Spinal cord (tissue), 10 donors: ENCODE measurements around the gene DNASE2B. TPM values are rescaled to one million over a fixed set of nuclear protein-coding genes. Genes with fewer than 3 reads are reported as not detected.

Experiments
- DNase-seq, 6 donors: peaks; one replicate each; pipeline versions ENCODE4 v3.0.0 to v3.0.0-alpha.2; 2013 to 2015; ENCODE audit warnings: low spot score in 6 of 6, low read depth in 4 of 6
- H3K27ac ChIP-seq: one replicate; pipeline ENCODE4 v1.5.1; 2013; ENCODE audit warnings: low read depth, low read length, control low read depth
- H3K27me3 ChIP-seq: one replicate; pipeline ENCODE4 v1.6.1; 2013; ENCODE audit warnings: low read length; ENCODE audit not compliant: control insufficient read depth, insufficient read depth
- H3K36me3 ChIP-seq: one replicate; pipeline ENCODE4 v1.6.1; 2013; ENCODE audit warnings: low read length; ENCODE audit not compliant: control insufficient read depth, insufficient read depth
- H3K4me1 ChIP-seq: one replicate; pipeline ENCODE4 v1.6.1; 2013; ENCODE audit warnings: low read length; ENCODE audit not compliant: control insufficient read depth, insufficient read depth
- H3K4me3 ChIP-seq: one replicate; pipeline ENCODE4 v1.5.1; 2013; ENCODE audit warnings: low read depth, low read length, control low read depth
- H3K9me3 ChIP-seq: one replicate; pipeline ENCODE4 v1.6.1; 2013; ENCODE audit warnings: low read length; ENCODE audit not compliant: control insufficient read depth, insufficient read depth
- WGBS: methylation state at CpG from one replicate; pipeline ENCODE4 v1.1.5; 2013; ENCODE audit warnings: missing lambda C conversion rate; ENCODE audit not compliant: insufficient coverage; 5-methylcytosine and 5-hydroxymethylcytosine counted together
- polyA plus RNA-seq, 2 donors: library from polyadenylated mRNA; unstranded; fragments of 120-200 nt; gene quantifications; one replicate each; pipeline ENCODE4 v1.2.1, GENCODE V29; 2013; ENCODE audit not compliant: insufficient read length in 2 of 2
- total RNA-seq, 2 donors: library from RNA; depleted of rRNA in 1 of 2; stranded (reverse); fragments of 120-200 nt in 1 of 2; fragments of >200 nt in 1 of 2; gene quantifications; one replicate each; pipeline versions ENCODE4 v1.2.3 to v1.2.4, GENCODE V29; 2013 to 2014
- donor health status: healthy.

DNASE2B gene
- total and polyA plus RNA-seq, 4 donors = 0.17 to 0.68 (median 0.22) TPM; not detected in 1

GRCh38 chr1:84360316-84360715 is 38.0 kb upstream of the DNASE2B start:
- no peak overlapping the region for H3K27ac ChIP-seq
- no peaks in the 10 kb centered on the region for H3K4me1 ChIP-seq
- H3K4me3 ChIP-seq = no peak overlapping the region
- no peak for DNase-seq
- H3K27me3 ChIP-seq = no peaks in the 10 kb centered on the region
- no peaks in the 10 kb centered on the region for H3K9me3 ChIP-seq
- H3K36me3 ChIP-seq = no peaks in the 10 kb centered on the region
- WGBS = no CpG with 5 or more reads among the region's 1 CpG

- no peaks in the 10 kb centered on the region for H3K4me1 ChIP-seq
- H3K4me3 ChIP-seq = no peak overlapping the region
- 100% methylated on average over 3 of the region's 3 CpGs for WGBS
- no peaks in the 10 kb centered on the region for H3K27me3 ChIP-seq
- no peak for DNase-seq
- no peaks in the 10 kb centered on the region for H3K9me3 ChIP-seq
- no peak overlapping the region for H3K27ac ChIP-seq
- H3K36me3 ChIP-seq = no peaks in the 10 kb centered on the region
Measured at GRCh38 chr1:84361796-84362195, 36.5 kb upstream of the DNASE2B start.

- Histone ChIP-seq H3K4me1 (no peaks in the 10 kb centered on the region), H3K9me3 (no peaks in the 10 kb centered on the region), H3K27ac (no peak overlapping the region), H3K4me3 (no peak overlapping the region), H3K36me3 (no peaks in the 10 kb centered on the region), H3K27me3 (no peaks in the 10 kb centered on the region)
- 41% methylated on average over 5 of the region's 5 CpGs for WGBS
- peak in 1 of 6 donors; percentile 40 for DNase-seq
Measured at GRCh38 chr1:84363019-84363418, 35.3 kb upstream of the DNASE2B start.

GRCh38 chr1:84363622-84364021 is 34.7 kb upstream of the DNASE2B start:
- H3K4me3 ChIP-seq = no peak overlapping the region
- no peak overlapping the region for H3K27ac ChIP-seq
- 73% methylated on average over 3 of the region's 5 CpGs for WGBS
- DNase-seq = no peak
- no peaks in the 10 kb centered on the region for H3K4me1 ChIP-seq
- H3K9me3 ChIP-seq = no peaks in the 10 kb centered on the region
- H3K27me3 ChIP-seq = no peaks in the 10 kb centered on the region
- H3K36me3 ChIP-seq = no peaks in the 10 kb centered on the region

GRCh38 chr1:84365225-84366221 is 32.8 kb upstream of the DNASE2B start:
- no peaks in the 10 kb centered on the region for H3K9me3 ChIP-seq
- 50% methylated on average over 2 of the region's 3 CpGs for WGBS
- H3K36me3 ChIP-seq = no peaks in the 10 kb centered on the region
- DNase-seq = no peak
- no peaks in the 10 kb centered on the region for H3K27me3 ChIP-seq
- no peak overlapping the region for H3K27ac ChIP-seq
- H3K4me1 ChIP-seq = no peaks in the 10 kb centered on the region
- no peak overlapping the region for H3K4me3 ChIP-seq

- H3K27ac ChIP-seq = no peak overlapping the region
- no CpG with 5 or more reads among the region's 2 CpGs for WGBS
- H3K9me3 ChIP-seq = no peaks in the 10 kb centered on the region
- DNase-seq = no peak
- H3K36me3 ChIP-seq = no peaks in the 10 kb centered on the region
- H3K27me3 ChIP-seq = no peaks in the 10 kb centered on the region
- H3K4me1 ChIP-seq = no peaks in the 10 kb centered on the region
- no peak overlapping the region for H3K4me3 ChIP-seq
Measured at GRCh38 chr1:84366786-84367185, 31.5 kb upstream of the DNASE2B start.

GRCh38 chr1:84367219-84367618 is 31.1 kb upstream of the DNASE2B start:
- WGBS = 60% methylated on average over 1 of the region's 1 CpG
- H3K4me3 ChIP-seq = no peak overlapping the region

GRCh38 chr1:84368441-84368840 is 29.8 kb upstream of the DNASE2B start:
- 100% methylated on average over 5 of the region's 5 CpGs for WGBS
- Histone ChIP-seq H3K27ac (no peak overlapping the region), H3K4me1 (no peaks in the 10 kb centered on the region), H3K36me3 (no peaks in the 10 kb centered on the region), H3K27me3 (no peaks in the 10 kb centered on the region), H3K4me3 (no peak overlapping the region), H3K9me3 (no peaks in the 10 kb centered on the region)
- no peak for DNase-seq

More at GRCh38 chr1:84367219-84367618, 31.1 kb upstream of the DNASE2B start:
- Histone ChIP-seq H3K36me3 (no peaks in the 10 kb centered on the region), H3K27ac (no peak overlapping the region), H3K9me3 (no peaks in the 10 kb centered on the region), H3K27me3 (no peaks in the 10 kb centered on the region), H3K4me1 (no peaks in the 10 kb centered on the region)
- DNase-seq = no peak

- Histone ChIP-seq H3K27me3 (no peaks in the 10 kb centered on the region), H3K4me3 (no peak overlapping the region), H3K27ac (no peak overlapping the region), H3K9me3 (no peaks in the 10 kb centered on the region), H3K4me1 (no peaks in the 10 kb centered on the region), H3K36me3 (no peaks in the 10 kb centered on the region)
- no CpG with 5 or more reads among the region's 1 CpG for WGBS
- no peak for DNase-seq
Measured at GRCh38 chr1:84370266-84370665, 28.0 kb upstream of the DNASE2B start.
